H9 (cell line): Measurements from ENCODE around the gene TBCC. TPM values are rescaled to one million over a fixed set of nuclear protein-coding genes. Genes with fewer than 3 reads are reported as not detected.
A peak's percentile ranks its signal among the peaks of the same experiment; 100 is the strongest.

Source experiments
- DNase-seq: peaks from one replicate; pipeline ENCODE4 v3.0.0-alpha.2; 2017
- H2AFZ ChIP-seq: one replicate; pipeline ENCODE4 v1.6.1; 2013; ENCODE audit warnings: mild to moderate bottlenecking, low read length, control low read depth, moderate library complexity
- H2AK5ac ChIP-seq: 2 replicates; pipeline ENCODE4 v1.6.1; 2013; ENCODE audit warnings: low read length, control low read depth, mixed read lengths; ENCODE audit not compliant: insufficient read length
- H2BK120ac ChIP-seq: one replicate; pipeline ENCODE4 v1.6.1; 2013; ENCODE audit warnings: low read depth, mild to moderate bottlenecking, low read length, control low read depth, inconsistent platforms; ENCODE audit not compliant: poor library complexity, severe bottlenecking
- H2BK12ac ChIP-seq: 2 replicates; pipeline ENCODE4 v1.6.1; 2013; ENCODE audit warnings: low read length, control low read depth, mixed read lengths, low read depth; ENCODE audit not compliant: insufficient read length
- H2BK15ac ChIP-seq: 2 replicates; pipeline ENCODE4 v1.6.1; 2013; ENCODE audit warnings: low read depth, low read length, control low read depth
- H2BK20ac ChIP-seq: one replicate; pipeline ENCODE4 v1.6.1; 2013; ENCODE audit warnings: low read depth, mild to moderate bottlenecking, low read length, control low read depth, inconsistent platforms; ENCODE audit not compliant: poor library complexity, severe bottlenecking
- H2BK5ac ChIP-seq: 2 replicates; pipeline ENCODE4 v1.6.1; 2013; ENCODE audit warnings: low read length, control low read depth, mixed read lengths; ENCODE audit not compliant: insufficient read length
- H3K14ac ChIP-seq: 2 replicates; pipeline ENCODE4 v1.6.1; 2013; ENCODE audit warnings: low read length, control low read depth; ENCODE audit not compliant: insufficient read depth
- H3K18ac ChIP-seq: 2 replicates; pipeline ENCODE4 v1.6.1; 2013; ENCODE audit warnings: low read depth, mild to moderate bottlenecking, mixed read lengths, low read length, control low read depth; ENCODE audit not compliant: insufficient read length
- H3K23ac ChIP-seq: 2 replicates; pipeline ENCODE4 v1.6.1; 2013; ENCODE audit warnings: low read length, control low read depth, mixed read lengths, low read depth; ENCODE audit not compliant: insufficient read length
- H3K23me2 ChIP-seq: 2 replicates; pipeline ENCODE4 v1.6.1; 2013; ENCODE audit warnings: low read depth, mild to moderate bottlenecking, mixed read lengths, low read length, control low read depth; ENCODE audit not compliant: insufficient read length, poor library complexity, severe bottlenecking
- H3K27ac ChIP-seq: 2 replicates; pipeline ENCODE4 v1.5.1; 2013; ENCODE audit warnings: low read length, control low read depth, mixed read lengths, low read depth; ENCODE audit not compliant: insufficient read length
- H3K27me3 ChIP-seq: 2 replicates; pipeline ENCODE4 v1.6.1; 2013; ENCODE audit warnings: low read length, control low read depth, inconsistent platforms; ENCODE audit not compliant: insufficient read depth
- H3K4ac ChIP-seq: 2 replicates; pipeline ENCODE4 v1.6.1; 2013; ENCODE audit warnings: low read depth, mild to moderate bottlenecking, control low read depth, inconsistent platforms, low read length, moderate library complexity
- H3K4me1 ChIP-seq: 2 replicates; pipeline ENCODE4 v1.6.1; 2013; ENCODE audit warnings: low read length, control low read depth, inconsistent platforms; ENCODE audit not compliant: insufficient read depth
- H3K4me2 ChIP-seq: 2 replicates; pipeline ENCODE4 v1.6.1; 2013; ENCODE audit warnings: low read length, control low read depth, mixed read lengths; ENCODE audit not compliant: insufficient read length, insufficient read depth
- H3K56ac ChIP-seq: 2 replicates; pipeline ENCODE4 v1.6.1; 2013; ENCODE audit warnings: low read depth, mild to moderate bottlenecking, mixed read lengths, low read length, control low read depth; ENCODE audit not compliant: insufficient read length
- H3K79me1 ChIP-seq: 2 replicates; pipeline ENCODE4 v1.6.1; 2013; ENCODE audit warnings: low read depth, mild to moderate bottlenecking, moderate library complexity, low read length, control low read depth, inconsistent platforms; ENCODE audit not compliant: insufficient read depth, poor library complexity, severe bottlenecking
- H3K79me2 ChIP-seq: 2 replicates; pipeline ENCODE4 v1.6.1; 2013; ENCODE audit warnings: low read length, control low read depth, inconsistent platforms; ENCODE audit not compliant: insufficient read depth
- H3K9ac ChIP-seq: 2 replicates; pipeline ENCODE4 v1.6.1; 2013; ENCODE audit warnings: low read length, control low read depth, mixed read lengths; ENCODE audit not compliant: insufficient read length; ENCODE audit errors: extremely low read depth
- H3K9me3 ChIP-seq: one replicate; pipeline ENCODE4 v1.6.1; 2013; ENCODE audit warnings: low read depth, low read length, inconsistent platforms; ENCODE audit not compliant: control insufficient read depth
- H3T11ph ChIP-seq: one replicate; pipeline ENCODE4 v1.6.1; 2013; ENCODE audit warnings: mild to moderate bottlenecking, low read length, control low read depth, inconsistent platforms
- H4K20me1 ChIP-seq: one replicate; pipeline ENCODE4 v1.6.1; 2013; ENCODE audit not compliant: control insufficient read depth, insufficient read length, insufficient read depth
- H4K5ac ChIP-seq: 2 replicates; pipeline ENCODE4 v1.6.1; 2013; ENCODE audit warnings: low read depth, mild to moderate bottlenecking, mixed read lengths, low read length, control low read depth; ENCODE audit not compliant: insufficient read length
- H4K8ac ChIP-seq: replicated peaks from 2 replicates; pipeline ENCODE4 v1.6.1; 2013; ENCODE audit warnings: low read length, control low read depth, mixed read lengths, low read depth; ENCODE audit not compliant: insufficient read length
- H4K91ac ChIP-seq: 2 replicates; pipeline ENCODE4 v1.6.1; 2013; ENCODE audit warnings: low read depth, mild to moderate bottlenecking, moderate library complexity, mixed read lengths, low read length, control low read depth; ENCODE audit not compliant: insufficient read length
- H3K27ac Mint-ChIP-seq, 3 experiments: 2 replicates in 2 of 3; 3 replicates in 1 of 3; pipeline ENCODE4 v1.8.0; 2020 to 2021; ENCODE audit warnings: mixed read lengths in 3 of 3, mild to moderate bottlenecking in 1 of 3, moderate library complexity in 1 of 3
- H3K27me3 Mint-ChIP-seq: 2 replicates; pipeline ENCODE4 v1.8.0; 2021; ENCODE audit warnings: low read depth, mild to moderate bottlenecking, moderate library complexity, mixed read lengths
- H3K36me3 Mint-ChIP-seq, 3 experiments: 2 replicates in 2 of 3; 3 replicates in 1 of 3; pipeline ENCODE4 v1.8.0; 2020 to 2021; ENCODE audit warnings: low read depth in 3 of 3, mixed read lengths in 3 of 3; ENCODE audit not compliant: insufficient read depth in 1 of 3
- H3K4me1 Mint-ChIP-seq, 2 experiments: 2 replicates each; pipeline ENCODE4 v1.8.0; 2020; ENCODE audit warnings: mixed read lengths in 2 of 2
- H3K4me3 Mint-ChIP-seq, 2 experiments: 2 replicates in 1 of 2; 3 replicates in 1 of 2; pipeline ENCODE4 v1.8.0; 2020 to 2021; ENCODE audit warnings: mild to moderate bottlenecking in 2 of 2, mixed read lengths in 2 of 2, moderate library complexity in 1 of 2
- H3K9me3 Mint-ChIP-seq, 2 experiments: 2 replicates in 1 of 2; 3 replicates in 1 of 2; pipeline ENCODE4 v1.8.0; 2020; ENCODE audit warnings: mild to moderate bottlenecking in 2 of 2, mixed read lengths in 2 of 2, moderate library complexity in 1 of 2
- CTCF ChIP-seq: fragments of 200-600 bp; sonication (generic); conservative IDR thresholded peaks from 3 replicates; pipeline ENCODE4 v1.8.0; 2021; ENCODE audit warnings: antibody characterized with exemption, mild to moderate bottlenecking
- WGBS: extraction: QIAGEN DNeasy Blood & Tissue Kit; methylation state at CpG from one replicate; pipeline ENCODE4 v1.1.7; 2013; ENCODE audit warnings: missing lambda C conversion rate, low lambda C conversion rate, mixed read lengths; ENCODE audit not compliant: insufficient read length; ENCODE audit errors: extremely low coverage; 5-methylcytosine and 5-hydroxymethylcytosine counted together
- total RNA-seq: library from RNA; stranded (reverse); gene quantifications from 2 replicates; pipeline ENCODE4 v1.2.1, GENCODE V29; 2021

Gene TBCC
- total RNA-seq, 1 experiment from 2014 or later = 25.6 TPM

- no peak within 1 kb of the TSS for H2AFZ ChIP-seq
- no CpG with 5 or more reads among the region's 70 CpGs for WGBS
Measured at GRCh38 chr6:42781796-42782688, 36.1 kb upstream of the TBCC start, which contains the start of gene BICRAL. Gene BICRAL, plus strand, starts transcription at chr6:42782052. Its CDS starts 39,971 bp downstream, at chr6:42822023.

More at GRCh38 chr6:42781796-42782688, 36.1 kb upstream of the TBCC start, which contains the start of gene BICRAL:
- no peaks in the 10 kb centered on the region for H3K9me3 Mint-ChIP-seq
- H3K27ac ChIP-seq = peak within 1 kb of the TSS; percentile 96
- no peak within 1 kb of the TSS for H4K5ac ChIP-seq
- H3K23me2 ChIP-seq = no peaks in the 10 kb centered on the region
- H3K56ac ChIP-seq = no peak within 1 kb of the TSS
- H3K36me3 Mint-ChIP-seq = peaks cover 1 to 13% (median 5%) of the 10 kb centered on the region in 3 experiments; a peak in 6 of 7 replicates
- no peak within 1 kb of the TSS for H2BK12ac ChIP-seq
- no peak within 1 kb of the TSS for H3K23ac ChIP-seq
- no peaks in the 10 kb centered on the region for H4K20me1 ChIP-seq
- H3K4me2 ChIP-seq = peak within 1 kb of the TSS; percentile 69
- no peak within 1 kb of the TSS for H2BK15ac ChIP-seq
- H3K27me3 ChIP-seq = no peaks in the 10 kb centered on the region
- no peak within 1 kb of the TSS for H2BK20ac ChIP-seq
- H3K27ac Mint-ChIP-seq = peak within 1 kb of the TSS; percentile 100
- H3K4me3 Mint-ChIP-seq = peak within 1 kb of the TSS; percentile 93 to 95
- no peak within 1 kb of the TSS for H3T11ph ChIP-seq
- no peak within 1 kb of the TSS for H4K8ac ChIP-seq
- peaks cover under 1% of the 10 kb centered on the region for H3K79me1 ChIP-seq
- H3K27me3 Mint-ChIP-seq = peaks cover 1% of the 10 kb centered on the region; the same call in 1 of the 2 replicates
- no peak within 1 kb of the TSS; the same call in 1 of the 2 replicates for H3K4ac ChIP-seq
- H3K9me3 ChIP-seq = no peaks in the 10 kb centered on the region
- H2BK120ac ChIP-seq = peak within 1 kb of the TSS; percentile 98
- no peak for TF ChIP-seq CTCF
- H4K91ac ChIP-seq = no peak within 1 kb of the TSS
- peak within 1 kb of the TSS; percentile 49 for H2BK5ac ChIP-seq
- H3K9ac ChIP-seq = peak within 1 kb of the TSS; percentile 92
- peak; percentile 43 for DNase-seq
- no peaks in the 10 kb centered on the region for H3K4me1 ChIP-seq
- H3K18ac ChIP-seq = peak within 1 kb of the TSS; percentile 99
- H3K14ac ChIP-seq = peak within 1 kb of the TSS; percentile 98
- peaks cover 6% of the 10 kb centered on the region; the same call in 1 of the 2 replicates for H3K79me2 ChIP-seq
- no peak within 1 kb of the TSS for H2AK5ac ChIP-seq
- peaks cover 16 to 19% of the 10 kb centered on the region in 2 experiments for H3K4me1 Mint-ChIP-seq
